Liver (tissue), 2 donors: ENCODE data around the gene ATG5.

Experiments
- CTCF ChIP-seq: fragments of 150-350 bp; IDR thresholded peaks from 2 replicates; pipeline ENCODE4 v1.5.1; 2017; ENCODE audit warnings: improper control_type of control experiment, low read depth, low read length; ENCODE audit not compliant: missing input control
- MAX ChIP-seq: IDR thresholded peaks from 2 replicates; pipeline ENCODE4 v1.6.1; 2016; ENCODE audit warnings: antibody characterized with exemption
- ZBTB33 ChIP-seq: IDR thresholded peaks from 2 replicates; pipeline ENCODE4 v1.6.1; 2016; ENCODE audit warnings: antibody characterized with exemption
- donor health status: healthy.

DNA sequence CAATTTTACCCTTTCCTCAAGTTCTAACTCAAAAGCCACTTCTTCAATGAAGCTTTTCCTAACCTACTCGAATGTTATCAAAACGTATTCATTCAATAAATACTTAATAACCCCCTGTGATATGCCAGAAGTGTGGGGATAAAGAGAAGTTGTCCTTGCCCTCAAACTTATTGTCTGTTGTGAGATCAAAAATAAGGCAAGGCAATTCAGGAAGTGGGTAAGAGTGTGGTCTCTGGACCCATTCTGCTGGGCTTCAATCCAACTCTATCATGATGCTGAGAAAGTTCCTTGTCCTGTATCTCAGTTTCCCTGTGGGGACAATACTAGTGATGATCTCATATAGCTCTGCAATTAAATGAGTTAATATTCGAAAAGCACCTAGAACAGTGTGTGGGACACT is 146.7 kb downstream of the ATG5 start:
- TF ChIP-seq CTCF (no peak), MAX (no peak), ZBTB33 (no peak)
